Measurements from ENCODE around the gene IL32. TPM values are rescaled to one million over a fixed set of nuclear protein-coding genes. Genes with fewer than 3 reads are reported as not detected.

Gene IL32, protein sequence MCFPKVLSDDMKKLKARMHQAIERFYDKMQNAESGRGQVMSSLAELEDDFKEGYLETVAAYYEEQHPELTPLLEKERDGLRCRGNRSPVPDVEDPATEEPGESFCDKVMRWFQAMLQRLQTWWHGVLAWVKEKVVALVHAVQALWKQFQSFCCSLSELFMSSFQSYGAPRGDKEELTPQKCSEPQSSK
- polyA plus RNA-seq (ENCODE audit: insufficient read length in 12 of 12), result 100 to 1,000 TPM in 7 of 12 donors, 10 to 100 TPM in 4, not detected in 1; 34.5 to 228 (median 112) TPM
- long read RNA-seq, donor 1, transcript IL32-211 (7 exons, 1,272 nt), result major isoform, 10 of 37 reads
- long read RNA-seq, donor 1, partial matches to known transcripts, result 0 of 37 reads
- long read RNA-seq, donor 1, other reads (novel, unspliced or antisense), result 0 of 37 reads
- long read RNA-seq, donor 2, transcript IL32-202 (7 exons, 1,105 nt), result major isoform, 13 of 35 reads
- long read RNA-seq, donor 2, transcript IL32-212 (6 exons, 1,198 nt), result minor isoform, 6 of 35 reads
- long read RNA-seq, donor 2, transcript IL32-211 (7 exons, 1,272 nt), result minor isoform, 5 of 35 reads
- long read RNA-seq, donor 2, transcript IL32-206 (7 exons, 920 nt), result minor isoform, 6 of 35 reads
- long read RNA-seq, donor 2, partial matches to known transcripts, result 0 of 35 reads
- long read RNA-seq, donor 2, other reads (novel, unspliced or antisense), result 0 of 35 reads
- long read RNA-seq, donor 3, transcript IL32-206 (7 exons, 920 nt), result minor isoform, 5 of 31 reads
- long read RNA-seq, donor 3, transcript IL32-202 (7 exons, 1,105 nt), result major isoform, 13 of 31 reads
- long read RNA-seq, donor 3, transcript IL32-211 (7 exons, 1,272 nt), result minor isoform, 5 of 31 reads
- long read RNA-seq, donor 3, partial matches to known transcripts, result 0 of 31 reads
- long read RNA-seq, donor 3, other reads (novel, unspliced or antisense), result 0 of 31 reads
- long read RNA-seq, donor 4, transcript IL32-202 (7 exons, 1,105 nt), result major isoform, 9 of 22 reads
- long read RNA-seq, donor 4, partial matches to known transcripts, result 0 of 22 reads
- long read RNA-seq, donor 4, other reads (novel, unspliced or antisense), result 0 of 22 reads
- long read RNA-seq, donor 5, transcript IL32-211 (7 exons, 1,272 nt), result minor isoform, 11 of 95 reads
- long read RNA-seq, donor 5, transcript IL32-202 (7 exons, 1,105 nt), result major isoform, 26 of 95 reads
- long read RNA-seq, donor 5, transcript IL32-206 (7 exons, 920 nt), result minor isoform, 22 of 95 reads
- long read RNA-seq, donor 5, transcript IL32-201 (6 exons, 1,056 nt), result minor isoform, 5 of 95 reads
- long read RNA-seq, donor 5, partial matches to known transcripts, result 0 of 95 reads
- long read RNA-seq, donor 5, other reads (novel, unspliced or antisense), result 5 of 95 reads
- long read RNA-seq, donor 6, transcript IL32-202 (7 exons, 1,105 nt), result major isoform, 9 of 29 reads
- long read RNA-seq, donor 6, transcript IL32-212 (6 exons, 1,198 nt), result minor isoform, 6 of 29 reads
- long read RNA-seq, donor 6, partial matches to known transcripts, result 0 of 29 reads
- long read RNA-seq, donor 6, other reads (novel, unspliced or antisense), result 0 of 29 reads
- long read RNA-seq, donor 7, transcript IL32-206 (7 exons, 920 nt), result major isoform, 8 of 29 reads
- long read RNA-seq, donor 7, transcript IL32-202 (7 exons, 1,105 nt), result major isoform, 8 of 29 reads
- long read RNA-seq, donor 7, transcript IL32-211 (7 exons, 1,272 nt), result minor isoform, 6 of 29 reads
- long read RNA-seq, donor 7, partial matches to known transcripts, result 0 of 29 reads
- long read RNA-seq, donor 7, other reads (novel, unspliced or antisense), result 0 of 29 reads
- long read RNA-seq, donor 8, transcript IL32-202 (7 exons, 1,105 nt), result major isoform, 31 of 55 reads
- long read RNA-seq, donor 8, transcript IL32-206 (7 exons, 920 nt), result minor isoform, 8 of 55 reads
- long read RNA-seq, donor 8, partial matches to known transcripts, result 0 of 55 reads
- long read RNA-seq, donor 8, other reads (novel, unspliced or antisense), result 0 of 55 reads
- long read RNA-seq, donor 9, transcript IL32-202 (7 exons, 1,105 nt), result major isoform, 17 of 39 reads
- long read RNA-seq, donor 9, transcript IL32-206 (7 exons, 920 nt), result minor isoform, 9 of 39 reads
- long read RNA-seq, donor 9, partial matches to known transcripts, result 0 of 39 reads
- long read RNA-seq, donor 9, other reads (novel, unspliced or antisense), result 0 of 39 reads
- long read RNA-seq, donor 10, transcript IL32-202 (7 exons, 1,105 nt), result major isoform, 19 of 45 reads
- long read RNA-seq, donor 10, transcript IL32-206 (7 exons, 920 nt), result minor isoform, 11 of 45 reads
- long read RNA-seq, donor 10, partial matches to known transcripts, result 0 of 45 reads
- long read RNA-seq, donor 10, other reads (novel, unspliced or antisense), result 5 of 45 reads
- long read RNA-seq, donor 11, transcript IL32-211 (7 exons, 1,272 nt), result minor isoform, 7 of 65 reads
- long read RNA-seq, donor 11, transcript IL32-202 (7 exons, 1,105 nt), result major isoform, 25 of 65 reads
- long read RNA-seq, donor 11, transcript IL32-206 (7 exons, 920 nt), result minor isoform, 20 of 65 reads
- long read RNA-seq, donor 11, partial matches to known transcripts, result 0 of 65 reads
- long read RNA-seq, donor 11, other reads (novel, unspliced or antisense), result 0 of 65 reads

GRCh38 chr16:3065069-3065741 is at the start of gene IL32:
Gene IL32 (plus strand): TSS chr16:3065640. CDS start chr16:3065812, 172 bp downstream.
- DNase-seq, result peak; percentile 79

GRCh38 chr16:3015865-3016521 is 49.4 kb upstream of the IL32 start:
- no peak for DNase-seq

- no peak for DNase-seq
Observed at GRCh38 chr16:3017344-3017743, 48.1 kb upstream of the IL32 start.

DNA sequence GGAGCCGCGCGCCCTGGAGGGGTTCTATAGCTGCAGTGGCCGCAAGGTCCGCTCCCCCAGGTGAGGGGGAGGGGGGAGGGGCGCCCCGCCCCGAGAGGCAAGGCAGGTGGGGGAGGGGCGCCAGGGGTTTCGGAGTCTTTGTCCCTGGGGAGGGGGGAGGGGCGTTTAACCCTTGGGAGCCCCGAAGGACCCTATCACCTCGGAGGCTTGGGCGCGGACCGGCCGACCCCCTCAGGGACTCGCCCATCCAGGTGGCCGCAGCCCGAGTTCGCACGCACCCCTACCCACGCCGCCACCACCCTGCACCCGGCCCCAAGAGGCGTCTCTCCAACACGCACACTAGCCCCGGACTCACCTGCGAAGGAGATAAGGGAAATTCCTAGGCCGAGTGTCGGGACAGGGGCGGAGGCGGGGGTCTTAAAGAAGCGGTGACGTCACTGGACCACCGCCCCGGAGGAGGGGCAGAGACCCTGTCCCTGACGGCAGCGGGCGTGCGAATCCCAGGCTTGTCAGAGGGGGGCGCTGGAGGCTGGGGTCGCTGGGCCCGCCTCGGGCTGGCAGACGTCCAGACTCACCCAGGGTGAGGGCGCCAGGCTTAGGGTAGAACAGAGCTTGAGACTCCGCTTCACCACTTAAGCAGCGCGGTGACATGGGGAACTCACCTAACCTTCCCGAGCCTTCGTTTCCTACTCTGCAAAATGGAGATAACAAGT is 47.5 kb upstream of the IL32 start, which contains the start of gene CLDN6:
TSS of gene CLDN6 (minus strand) at position 390 of the 713 bp plus-strand sequence. CDS start 2,162 bp downstream, outside the sequence.
- DNase-seq, result no peak

- DNase-seq, result no peak
Observed at GRCh38 chr16:3019594-3020246, 45.7 kb upstream of the IL32 start.

- peak; percentile 58 for DNase-seq
Observed at GRCh38 chr16:3020247-3020603, 45.2 kb upstream of the IL32 start, which contains the start of gene TNFRSF12A. Gene TNFRSF12A (plus strand): TSS chr16:3020368. CDS start chr16:3020398, 30 bp downstream.

GRCh38 chr16:3020604-3021448 is 44.6 kb upstream of the IL32 start:
- peak; percentile 47 for DNase-seq

DNA sequence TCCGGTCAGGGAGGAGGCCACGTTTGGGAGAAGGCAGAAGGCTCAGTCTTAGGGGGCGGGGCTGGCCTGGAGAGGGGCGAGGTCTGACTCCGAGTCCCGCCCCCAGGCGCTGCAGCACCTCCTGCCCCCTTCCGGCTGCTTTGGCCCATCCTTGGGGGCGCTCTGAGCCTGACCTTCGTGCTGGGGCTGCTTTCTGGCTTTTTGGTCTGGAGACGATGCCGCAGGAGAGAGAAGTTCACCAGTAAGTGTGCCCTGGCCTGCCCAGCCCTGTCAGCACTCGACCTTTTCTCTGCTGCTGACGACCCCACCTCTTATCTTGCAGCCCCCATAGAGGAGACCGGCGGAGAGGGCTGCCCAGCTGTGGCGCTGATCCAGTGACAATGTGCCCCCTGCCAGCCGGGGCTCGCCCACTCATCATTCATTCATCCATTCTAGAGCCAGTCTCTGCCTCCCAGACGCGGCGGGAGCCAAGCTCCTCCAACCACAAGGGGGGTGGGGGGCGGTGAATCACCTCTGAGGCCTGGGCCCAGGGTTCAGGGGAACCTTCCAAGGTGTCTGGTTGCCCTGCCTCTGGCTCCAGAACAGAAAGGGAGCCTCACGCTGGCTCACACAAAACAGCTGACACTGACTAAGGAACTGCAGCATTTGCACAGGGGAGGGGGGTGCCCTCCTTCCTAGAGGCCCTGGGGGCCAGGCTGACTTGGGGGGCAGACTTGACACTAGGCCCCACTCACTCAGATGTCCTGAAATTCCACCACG is 43.8 kb upstream of the IL32 start:
- peak; percentile 74 for DNase-seq

GRCh38 chr16:3022208-3022683 is 43.2 kb upstream of the IL32 start:
- peak; percentile 91 for DNase-seq

- no peak for DNase-seq
Observed at GRCh38 chr16:3022684-3023414, 42.6 kb upstream of the IL32 start.

DNA sequence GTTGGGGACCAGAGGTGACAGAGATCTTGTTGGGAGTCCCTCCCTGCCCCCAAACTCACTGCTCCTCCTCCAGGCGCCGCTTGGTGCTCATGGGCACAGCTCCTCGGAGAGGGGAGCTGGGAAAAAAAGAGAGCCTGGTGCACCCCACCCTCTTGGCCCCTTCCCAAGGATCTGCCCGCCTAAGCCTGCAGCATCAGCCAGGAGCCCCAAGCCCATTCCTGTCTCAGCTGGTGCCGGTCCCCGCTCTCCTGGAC is 42.1 kb upstream of the IL32 start:
- DNase-seq, result no peak

DNA sequence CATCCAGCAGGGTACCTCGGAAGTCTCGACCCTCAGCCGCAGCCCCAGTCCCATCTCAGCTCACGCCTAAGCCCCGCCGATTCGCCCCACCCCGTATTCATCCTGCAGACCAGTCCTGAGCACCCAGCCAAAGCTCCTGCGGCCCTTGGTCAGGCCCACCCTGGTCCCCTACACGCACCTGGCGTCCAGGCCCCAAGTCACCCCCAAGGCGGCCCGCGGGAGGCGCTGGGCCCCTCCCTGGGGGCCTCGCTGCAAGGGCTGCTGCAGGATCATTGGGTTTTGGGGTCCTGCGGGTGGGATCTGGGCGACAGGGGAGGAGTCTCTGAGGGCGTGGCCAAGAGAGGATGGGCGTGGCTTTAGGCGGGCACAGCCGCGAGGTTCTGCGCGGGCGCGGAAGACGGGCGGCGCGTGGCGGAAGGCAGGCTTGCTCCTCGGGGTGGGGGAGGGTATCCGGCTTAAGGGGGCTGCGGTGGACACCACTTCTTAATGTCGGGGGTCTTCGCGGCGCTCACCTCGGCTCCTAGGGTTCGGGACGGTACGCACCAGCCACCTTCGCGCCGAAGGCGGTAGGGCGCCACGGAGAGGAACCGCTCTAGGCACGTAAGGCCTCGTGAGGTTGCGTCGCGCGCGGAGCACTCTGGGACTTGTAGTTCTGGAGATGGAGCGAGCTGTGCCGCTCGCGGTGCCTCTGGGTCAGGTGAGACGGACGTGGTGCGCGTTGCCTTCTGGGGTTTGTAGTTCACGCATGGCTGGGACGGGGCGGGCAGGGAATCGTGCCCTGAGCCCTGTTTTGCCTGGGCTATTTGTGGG is 41.6 kb upstream of the IL32 start, which contains the start of the genes HCFC1R1 and THOC6:
TSS of gene HCFC1R1 (minus strand) at position 274 of the 810 bp plus-strand sequence. CDS start at position 273, 1 bp downstream.
TSS of gene THOC6 (plus strand) at position 367 of the 810 bp plus-strand sequence. CDS start at position 659, 292 bp downstream.
- peak; percentile 97 for DNase-seq

Data from muscle of arm (tissue), 14 donors.